Prostate gland (tissue), 2 donors: ENCODE data around the gene LHPP. TPM values are rescaled to one million over a fixed set of nuclear protein-coding genes. Genes with fewer than 3 reads are reported as not detected.

Experiments
- DNase-seq: peaks from one replicate; pipeline ENCODE4 v3.0.0-alpha.2; 2019; ENCODE audit warnings: low spot score
- H3K27ac ChIP-seq, 2 donors: fragments of 200-600 bp; sonication (generic); 2 replicates each; pipeline ENCODE4 v1.5.1; 2017 to 2019
- H3K27me3 ChIP-seq: fragments of 200-600 bp; sonication (generic); replicated peaks from 2 replicates; pipeline ENCODE4 v1.5.1; 2019; ENCODE audit not compliant: insufficient read depth
- H3K36me3 ChIP-seq, 2 donors: fragments of 200-600 bp; sonication (generic); 1 replicate in 1 of 2; 2 replicates in 1 of 2; pipeline versions ENCODE4 v1.5.1 to v1.8.1; 2017 to 2019
- H3K4me1 ChIP-seq: fragments of 200-600 bp; sonication (generic); replicated peaks from 2 replicates; pipeline ENCODE4 v1.5.1; 2019
- H3K4me3 ChIP-seq, 2 donors: fragments of 200-600 bp; sonication (generic); 2 replicates each; pipeline ENCODE4 v1.5.1; 2017 to 2019
- H3K9me3 ChIP-seq: fragments of 200-600 bp; sonication (generic); 2 replicates; pipeline ENCODE4 v1.5.1; 2017
- POLR2A ChIP-seq: fragments of 450-650 bp; IDR thresholded peaks from one replicate; pipeline ENCODE4 v1.6.1; 2016; ENCODE audit warnings: antibody characterized with exemption, mild to moderate bottlenecking
- POLR2AphosphoS5 ChIP-seq: sonication (generic); formaldehyde crosslinking; IDR thresholded peaks from one replicate; pipeline ENCODE4 v1.6.1; 2017; ENCODE audit warnings: antibody characterized with exemption
- WGBS: methylation state at CpG from one replicate; pipeline ENCODE4 v1.1.5; 2018; 5-methylcytosine and 5-hydroxymethylcytosine counted together
- intact Hi-C: fragments of 100-400 bp; cut with DNase I; formaldehyde crosslinking; loops from one replicate; pipeline ENCODE4 v1.14.2; 2022
- total RNA-seq, 2 donors: library from RNA; depleted of rRNA; stranded (reverse); fragments of >200 nt; gene quantifications; one replicate each; pipeline ENCODE4 v1.1.0, GENCODE V29; 2016
- TF ChIP-seq, protein P1 (sequence below), 4 experiments: fragments of 200-600 bp in 2 of 4; fragments of 450-650 bp in 2 of 4; sonication (generic) in 2 of 4; IDR thresholded peaks; 1 replicate in 3 of 4; 2 replicates in 1 of 4; pipeline ENCODE4 v1.5.1; 2016 to 2019; ENCODE audit warnings: antibody characterized with exemption in 4 of 4, mild to moderate bottlenecking in 2 of 4, moderate library complexity in 2 of 4

The LHPP gene
- total RNA-seq, 2 donors from 2014 or later, result 21.9 to 43.3 TPM

DNA sequence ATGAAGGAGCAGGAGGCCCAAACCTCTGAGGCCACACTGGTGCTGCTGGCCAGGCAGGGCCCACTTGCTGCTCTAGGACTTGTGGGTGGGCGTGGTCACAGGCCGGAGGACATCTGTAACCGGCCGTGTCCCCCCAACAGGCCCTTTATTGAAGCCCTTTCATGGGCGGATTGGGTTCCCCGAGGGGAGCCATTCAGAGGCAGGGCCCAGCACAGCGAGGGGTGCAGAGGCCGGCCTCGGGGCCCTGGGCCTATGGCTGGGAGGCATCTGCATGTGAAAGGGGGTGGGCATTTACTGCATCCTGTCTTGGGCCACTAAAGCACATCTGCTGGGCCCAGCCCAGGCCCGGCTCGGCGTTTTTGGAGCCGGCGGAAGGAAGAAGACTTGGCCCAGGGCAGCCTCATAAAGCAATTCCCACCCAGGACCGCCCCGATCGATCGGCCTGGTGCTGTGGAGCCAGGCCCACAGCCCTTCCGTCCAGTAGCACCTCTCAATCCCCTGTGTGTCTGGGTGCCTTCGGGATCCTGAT lies 8.4 kb downstream of the LHPP start:
- Histone ChIP-seq H3K4me3 (no peak overlapping the region), H3K36me3 (no peaks in the 10 kb centered on the region), H3K27ac (no peak overlapping the region), H3K27me3 (no peaks in the 10 kb centered on the region), H3K4me1 (no peaks in the 10 kb centered on the region), H3K9me3 (no peaks in the 10 kb centered on the region)
- 83% methylated on average over 20 of the region's 20 CpGs for WGBS
- TF ChIP-seq POLR2A (no peak), POLR2AphosphoS5 (no peak)
- TF ChIP-seq, protein P1, sequence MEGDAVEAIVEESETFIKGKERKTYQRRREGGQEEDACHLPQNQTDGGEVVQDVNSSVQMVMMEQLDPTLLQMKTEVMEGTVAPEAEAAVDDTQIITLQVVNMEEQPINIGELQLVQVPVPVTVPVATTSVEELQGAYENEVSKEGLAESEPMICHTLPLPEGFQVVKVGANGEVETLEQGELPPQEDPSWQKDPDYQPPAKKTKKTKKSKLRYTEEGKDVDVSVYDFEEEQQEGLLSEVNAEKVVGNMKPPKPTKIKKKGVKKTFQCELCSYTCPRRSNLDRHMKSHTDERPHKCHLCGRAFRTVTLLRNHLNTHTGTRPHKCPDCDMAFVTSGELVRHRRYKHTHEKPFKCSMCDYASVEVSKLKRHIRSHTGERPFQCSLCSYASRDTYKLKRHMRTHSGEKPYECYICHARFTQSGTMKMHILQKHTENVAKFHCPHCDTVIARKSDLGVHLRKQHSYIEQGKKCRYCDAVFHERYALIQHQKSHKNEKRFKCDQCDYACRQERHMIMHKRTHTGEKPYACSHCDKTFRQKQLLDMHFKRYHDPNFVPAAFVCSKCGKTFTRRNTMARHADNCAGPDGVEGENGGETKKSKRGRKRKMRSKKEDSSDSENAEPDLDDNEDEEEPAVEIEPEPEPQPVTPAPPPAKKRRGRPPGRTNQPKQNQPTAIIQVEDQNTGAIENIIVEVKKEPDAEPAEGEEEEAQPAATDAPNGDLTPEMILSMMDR (IDR thresholded peaks at IDR 0.05), result no peak
- DNase-seq, result no peak
- intact Hi-C loops, result no loop called here

DNA sequence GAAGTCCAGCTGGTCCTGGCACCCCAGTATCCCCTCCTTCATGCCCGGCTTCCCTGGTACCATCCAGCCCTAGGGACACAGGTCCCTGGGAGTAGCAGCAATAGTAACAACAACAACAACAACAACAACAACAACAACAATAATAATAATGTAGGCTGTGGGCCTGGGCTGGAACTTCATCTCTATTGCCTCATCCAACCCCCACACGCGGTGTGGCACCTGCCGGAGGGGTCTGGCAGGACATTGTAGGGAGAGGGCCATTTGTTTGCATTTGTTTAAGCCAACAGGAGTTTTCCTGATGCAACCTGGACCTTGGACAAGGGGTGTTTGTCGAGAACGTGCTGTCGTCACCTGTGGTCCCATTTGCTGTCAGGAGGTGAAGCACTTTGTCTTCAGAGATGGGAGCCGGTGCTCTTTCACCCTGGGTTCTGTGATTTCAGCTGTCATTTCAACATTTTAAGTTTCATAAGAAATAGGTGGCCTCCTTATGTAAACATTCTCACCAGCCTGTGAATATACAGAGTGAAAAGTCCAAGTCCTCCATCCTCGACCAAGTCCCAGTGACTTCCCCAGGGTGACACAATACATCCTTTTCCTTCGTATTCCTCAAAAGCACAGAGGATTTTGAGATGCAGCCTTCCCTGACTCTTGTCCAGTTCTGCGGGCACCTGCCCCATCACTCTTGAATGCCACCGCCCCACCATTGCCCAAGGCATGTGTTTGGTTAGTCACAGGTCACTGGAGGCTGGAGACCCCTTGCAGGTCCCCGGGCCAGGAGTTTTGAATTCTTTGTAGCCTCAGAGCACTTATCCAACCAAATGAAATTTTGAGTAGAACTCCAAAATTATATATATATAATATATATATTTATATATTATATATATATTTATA lies 9.2 kb downstream of the LHPP start:
- Histone ChIP-seq H3K9me3 (no peaks in the 10 kb centered on the region), H3K27ac (no peak overlapping the region), H3K36me3 (no peaks in the 10 kb centered on the region), H3K4me3 (no peak overlapping the region), H3K27me3 (no peaks in the 10 kb centered on the region), H3K4me1 (no peaks in the 10 kb centered on the region)
- no peak for DNase-seq
- WGBS, result 90% methylated on average over 13 of the region's 13 CpGs
- intact Hi-C loops, result no loop called here
- no peak for TF ChIP-seq POLR2AphosphoS5

DNA sequence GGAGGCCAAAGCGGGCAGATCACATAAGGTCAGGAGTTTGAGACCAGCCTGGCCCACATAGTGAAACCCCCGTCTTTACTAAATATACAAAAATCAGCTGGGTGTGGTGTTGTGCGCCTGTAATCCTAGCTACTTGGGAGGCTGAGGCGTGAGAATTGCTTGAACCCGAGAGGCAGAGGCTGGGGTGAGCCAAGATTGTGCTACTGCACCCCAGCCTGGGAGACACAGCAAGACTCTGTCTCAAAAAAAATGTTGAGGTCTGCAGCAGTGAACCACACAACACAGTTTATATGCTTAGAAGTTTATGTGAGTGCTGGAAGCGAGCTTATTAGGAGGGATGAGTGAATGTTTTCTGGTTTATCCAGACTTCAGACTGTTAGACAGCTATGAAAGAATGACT lies 10.4 kb downstream of the LHPP start:
- H3K36me3 ChIP-seq, result no peaks in the 10 kb centered on the region
- no peaks in the 10 kb centered on the region for H3K9me3 ChIP-seq
- H3K27ac ChIP-seq, result no peak overlapping the region
- no peaks in the 10 kb centered on the region for H3K4me1 ChIP-seq
- DNase-seq, result no peak
- H3K27me3 ChIP-seq, result no peaks in the 10 kb centered on the region
- intact Hi-C loops, result no loop called here
- TF ChIP-seq POLR2A (no peak), POLR2AphosphoS5 (no peak)
- TF ChIP-seq, protein P1 (IDR thresholded peaks at IDR 0.05), result no peak
- no peak overlapping the region for H3K4me3 ChIP-seq
- 92% methylated on average over 6 of the region's 6 CpGs for WGBS

DNA sequence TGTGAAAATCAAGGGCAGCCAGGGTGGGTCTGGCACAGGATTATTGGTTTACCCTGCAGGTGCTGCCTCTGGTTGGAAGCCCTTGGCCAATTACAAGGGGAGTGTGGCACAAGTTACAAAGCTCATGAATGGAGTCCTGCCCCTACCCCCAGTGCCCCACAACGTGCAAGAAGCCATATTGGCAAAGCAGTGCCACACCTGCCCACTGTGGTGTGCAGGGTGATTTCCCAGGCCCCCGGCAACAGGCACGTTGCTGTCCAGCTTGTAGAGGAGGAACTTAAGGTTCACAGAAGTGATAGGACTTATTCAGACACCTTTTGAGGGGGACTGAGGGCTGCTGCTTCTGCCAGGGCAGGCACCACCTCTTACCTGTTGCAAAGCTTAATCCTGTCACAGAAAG lies 11.4 kb downstream of the LHPP start:
- TF ChIP-seq, protein P1 (IDR thresholded peaks at IDR 0.05), result no peak
- TF ChIP-seq POLR2AphosphoS5 (no peak), POLR2A (no peak)
- Histone ChIP-seq H3K9me3 (no peaks in the 10 kb centered on the region), H3K36me3 (no peaks in the 10 kb centered on the region), H3K4me3 (no peak overlapping the region), H3K4me1 (no peaks in the 10 kb centered on the region), H3K27me3 (no peaks in the 10 kb centered on the region), H3K27ac (no peak overlapping the region)
- WGBS, result 52% methylated on average over 3 of the region's 3 CpGs
- intact Hi-C loops, result no loop called here
- DNase-seq, result no peak

DNA sequence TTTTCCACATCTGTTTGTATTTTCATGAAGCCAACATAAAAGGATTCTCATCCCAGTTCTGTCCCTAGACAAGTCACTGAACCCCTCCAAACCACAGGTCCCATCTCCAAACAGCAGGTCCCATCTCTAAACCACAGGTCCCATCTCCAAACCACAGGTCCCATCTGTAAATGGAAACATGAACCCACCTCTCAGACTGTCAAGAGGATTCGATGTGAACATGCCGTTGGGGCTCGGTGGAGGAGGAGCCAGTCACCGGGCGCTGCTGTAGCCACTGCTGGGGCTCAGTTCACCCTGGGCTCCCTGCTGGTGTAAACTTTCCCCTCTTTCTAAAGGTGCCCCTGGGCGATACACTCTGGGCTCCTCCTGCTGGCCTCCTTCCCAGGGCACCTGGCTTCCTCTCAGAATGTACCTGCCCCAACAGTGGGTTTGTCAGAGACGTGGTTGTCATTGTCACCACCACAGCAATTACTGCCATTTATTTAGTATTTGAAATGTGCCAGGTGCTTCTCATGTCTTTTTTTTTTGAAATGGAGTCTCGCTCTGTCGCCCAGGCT lies 13.0 kb downstream of the LHPP start:
- Histone ChIP-seq H3K36me3 (no peaks in the 10 kb centered on the region), H3K4me3 (no peak overlapping the region), H3K27ac (no peak overlapping the region), H3K4me1 (no peaks in the 10 kb centered on the region), H3K27me3 (no peaks in the 10 kb centered on the region), H3K9me3 (no peaks in the 10 kb centered on the region)
- intact Hi-C loops, result no loop called here
- WGBS, result 34% methylated on average over 9 of the region's 9 CpGs
- DNase-seq, result no peak
- TF ChIP-seq, protein P1 (IDR thresholded peaks at IDR 0.05), result no peak
- no peak for TF ChIP-seq POLR2A
- no peak for TF ChIP-seq POLR2AphosphoS5
